HepG2 (cell line): ENCODE results near the gene KDM4F. TPM values are rescaled to one million over a fixed set of nuclear protein-coding genes. Genes with fewer than 3 reads are reported as not detected.

Source experiments
- DNMT1 ChIP-seq: sonication (generic); formaldehyde crosslinking; IDR thresholded peaks from 2 replicates; pipeline ENCODE4 v1.5.1; 2020; ENCODE audit warnings: mild to moderate bottlenecking, missing genetic modification reagents
- HIVEP1 ChIP-seq: sonication (generic); formaldehyde crosslinking; IDR thresholded peaks from 2 replicates; pipeline ENCODE4 v1.4.0; 2020; ENCODE audit warnings: mild to moderate bottlenecking, missing genetic modification reagents
- HNRNPLL ChIP-seq: fragments of 200-400 bp; formaldehyde crosslinking; IDR thresholded peaks from 2 replicates; pipeline ENCODE4 v1.6.1; 2017; ENCODE audit warnings: mild to moderate bottlenecking, low read depth, low read length; ENCODE audit not compliant: poor library complexity, severe bottlenecking
- HOXA3 ChIP-seq: sonication (generic); formaldehyde crosslinking; IDR thresholded peaks from 2 replicates; pipeline ENCODE4 v1.5.0; 2020; ENCODE audit warnings: missing genetic modification reagents
- IRF2 ChIP-seq: IDR thresholded peaks from 2 replicates; pipeline ENCODE4 v1.6.1; 2018; ENCODE audit warnings: missing genetic modification reagents, missing compliant biosample characterization
- JARID2 ChIP-seq: sonication (generic); formaldehyde crosslinking; IDR thresholded peaks from 2 replicates; pipeline ENCODE4 v1.8.1; 2023; ENCODE audit warnings: missing genetic modification reagents, inconsistent platforms; ENCODE audit not compliant: insufficient replicate concordance
- JUN ChIP-seq: sonication (generic); formaldehyde crosslinking; IDR thresholded peaks from 2 replicates; pipeline ENCODE4 v1.4.0; 2020; ENCODE audit warnings: mild to moderate bottlenecking, missing genetic modification reagents
- KAT7 ChIP-seq: IDR thresholded peaks from 2 replicates; pipeline ENCODE4 v1.6.1; 2018; ENCODE audit warnings: borderline replicate concordance, missing compliant biosample characterization
- SAP130 ChIP-seq: IDR thresholded peaks from 2 replicates; pipeline ENCODE4 v1.6.1; 2016; ENCODE audit warnings: low read depth
- SIN3A ChIP-seq: IDR thresholded peaks from 2 replicates; pipeline ENCODE4 v1.6.1; 2011; ENCODE audit warnings: low read depth, mild to moderate bottlenecking, control low read depth, low read length, borderline replicate concordance
- SMYD3 ChIP-seq: sonication (generic); formaldehyde crosslinking; IDR thresholded peaks from 2 replicates; pipeline ENCODE4 v1.8.1; 2023; ENCODE audit warnings: mild to moderate bottlenecking, missing genetic modification reagents
- SP140L ChIP-seq: sonication (generic); formaldehyde crosslinking; IDR thresholded peaks from 2 replicates; pipeline ENCODE4 v1.4.0; 2020; ENCODE audit warnings: missing genetic modification reagents, borderline replicate concordance
- SRSF4 ChIP-seq: fragments of 200-400 bp; formaldehyde crosslinking; IDR thresholded peaks from one replicate; pipeline ENCODE4 v1.6.1; 2018; ENCODE audit warnings: mild to moderate bottlenecking, low read depth, low read length, moderate library complexity; ENCODE audit not compliant: poor library complexity, severe bottlenecking
- YEATS4 ChIP-seq: sonication (generic); formaldehyde crosslinking; IDR thresholded peaks from 2 replicates; pipeline ENCODE4 v1.4.0; 2020; ENCODE audit warnings: missing genetic modification reagents, borderline replicate concordance
- ZBTB1 ChIP-seq: sonication (generic); formaldehyde crosslinking; IDR thresholded peaks from 2 replicates; pipeline ENCODE4 v1.4.0; 2020; ENCODE audit warnings: missing genetic modification reagents, borderline replicate concordance
- ZFY ChIP-seq: sonication (generic); formaldehyde crosslinking; IDR thresholded peaks from 2 replicates; pipeline ENCODE4 v1.4.0; 2020; ENCODE audit warnings: missing genetic modification reagents
- ZNF253 ChIP-seq: sonication (generic); formaldehyde crosslinking; IDR thresholded peaks from 2 replicates; pipeline ENCODE4 v1.8.0; 2022; ENCODE audit warnings: mild to moderate bottlenecking, missing genetic modification reagents, borderline replicate concordance
- ZNF350 ChIP-seq: sonication (generic); formaldehyde crosslinking; IDR thresholded peaks from 2 replicates; pipeline ENCODE4 v1.4.0; 2020; ENCODE audit warnings: mild to moderate bottlenecking, low read depth, missing genetic modification reagents, borderline replicate concordance
- ZNF451 ChIP-seq: sonication (generic); formaldehyde crosslinking; IDR thresholded peaks from 2 replicates; pipeline ENCODE4 v1.5.0; 2020; ENCODE audit warnings: mild to moderate bottlenecking, missing genetic modification reagents
- ZNF496 ChIP-seq: sonication (generic); formaldehyde crosslinking; IDR thresholded peaks from 2 replicates; pipeline ENCODE4 v1.8.1; 2023; ENCODE audit warnings: mild to moderate bottlenecking, moderate library complexity, missing genetic modification reagents; ENCODE audit not compliant: insufficient replicate concordance
- ZNF556 ChIP-seq: sonication (generic); formaldehyde crosslinking; IDR thresholded peaks from 2 replicates; pipeline ENCODE4 v1.4.0; 2020; ENCODE audit warnings: mild to moderate bottlenecking, missing genetic modification reagents, borderline replicate concordance
- ZNF572 ChIP-seq: sonication (generic); formaldehyde crosslinking; IDR thresholded peaks from 2 replicates; pipeline ENCODE4 v1.5.1; 2020; ENCODE audit warnings: mild to moderate bottlenecking, missing genetic modification reagents
- ZNF670 ChIP-seq: sonication (generic); formaldehyde crosslinking; IDR thresholded peaks from 2 replicates; pipeline ENCODE4 v1.8.0; 2022; ENCODE audit warnings: mild to moderate bottlenecking, missing genetic modification reagents, borderline replicate concordance
- ZNF724P ChIP-seq: sonication (generic); formaldehyde crosslinking; IDR thresholded peaks from 2 replicates; pipeline ENCODE4 v1.8.0; 2022; ENCODE audit warnings: missing genetic modification reagents, borderline replicate concordance
- ZNF776 ChIP-seq: sonication (generic); formaldehyde crosslinking; IDR thresholded peaks from 2 replicates; pipeline ENCODE4 v1.4.0; 2020; ENCODE audit warnings: mild to moderate bottlenecking, missing genetic modification reagents
- ZNF792 ChIP-seq: IDR thresholded peaks from 2 replicates; pipeline ENCODE4 v1.6.1; 2016
- ZSCAN25 ChIP-seq: sonication (generic); formaldehyde crosslinking; IDR thresholded peaks from 2 replicates; pipeline ENCODE4 v1.8.0; 2022; ENCODE audit warnings: mild to moderate bottlenecking, missing genetic modification reagents
- polyA plus RNA-seq, 8 experiments: library from polyadenylated mRNA; depleted of rRNA in 3 of 8; stranded (reverse) in 7 of 8; unstranded in 1 of 8; fragments of >200 nt; fragmentation: Illumina TruSeq in 4 of 8; extraction: Trizol in 4 of 8; gene quantifications; 2 replicates each; pipeline versions ENCODE4 v1.2.1 to v1.2.3, GENCODE V29; 2011 to 2016; ENCODE audit warnings: low read depth in 4 of 8, missing spikeins in 1 of 8, mixed read lengths in 1 of 8; ENCODE audit not compliant: insufficient read depth in 1 of 8
- total RNA-seq, 5 experiments: library from RNA; depleted of rRNA; stranded (reverse); fragments of >200 nt; fragmentation: Illumina TruSeq; extraction: Trizol; gene quantifications; 2 replicates each; pipeline ENCODE4 v1.2.3, GENCODE V29; 2016; ENCODE audit warnings: low read depth in 1 of 5
- TF ChIP-seq, protein P1 (sequence below): sonication (generic); formaldehyde crosslinking; IDR thresholded peaks from 2 replicates; pipeline ENCODE4 v1.4.0; 2020; ENCODE audit warnings: mild to moderate bottlenecking, missing genetic modification reagents
- TF ChIP-seq, protein P2 (sequence below), 2 experiments: sonication (generic) in 1 of 2; formaldehyde crosslinking in 1 of 2; IDR thresholded peaks; 2 replicates each; pipeline versions ENCODE4 v1.4.0 to v1.6.1; 2018 to 2020; ENCODE audit warnings: missing genetic modification reagents in 2 of 2, borderline replicate concordance in 1 of 2, low read depth in 1 of 2, mild to moderate bottlenecking in 1 of 2, missing biosample characterization in 1 of 2

Gene KDM4F
- total and polyA plus RNA-seq, 2 of the 13 experiments (the other 11 are each of a cell fraction or from before 2014, with no cell fraction given) = not detected

DNA sequence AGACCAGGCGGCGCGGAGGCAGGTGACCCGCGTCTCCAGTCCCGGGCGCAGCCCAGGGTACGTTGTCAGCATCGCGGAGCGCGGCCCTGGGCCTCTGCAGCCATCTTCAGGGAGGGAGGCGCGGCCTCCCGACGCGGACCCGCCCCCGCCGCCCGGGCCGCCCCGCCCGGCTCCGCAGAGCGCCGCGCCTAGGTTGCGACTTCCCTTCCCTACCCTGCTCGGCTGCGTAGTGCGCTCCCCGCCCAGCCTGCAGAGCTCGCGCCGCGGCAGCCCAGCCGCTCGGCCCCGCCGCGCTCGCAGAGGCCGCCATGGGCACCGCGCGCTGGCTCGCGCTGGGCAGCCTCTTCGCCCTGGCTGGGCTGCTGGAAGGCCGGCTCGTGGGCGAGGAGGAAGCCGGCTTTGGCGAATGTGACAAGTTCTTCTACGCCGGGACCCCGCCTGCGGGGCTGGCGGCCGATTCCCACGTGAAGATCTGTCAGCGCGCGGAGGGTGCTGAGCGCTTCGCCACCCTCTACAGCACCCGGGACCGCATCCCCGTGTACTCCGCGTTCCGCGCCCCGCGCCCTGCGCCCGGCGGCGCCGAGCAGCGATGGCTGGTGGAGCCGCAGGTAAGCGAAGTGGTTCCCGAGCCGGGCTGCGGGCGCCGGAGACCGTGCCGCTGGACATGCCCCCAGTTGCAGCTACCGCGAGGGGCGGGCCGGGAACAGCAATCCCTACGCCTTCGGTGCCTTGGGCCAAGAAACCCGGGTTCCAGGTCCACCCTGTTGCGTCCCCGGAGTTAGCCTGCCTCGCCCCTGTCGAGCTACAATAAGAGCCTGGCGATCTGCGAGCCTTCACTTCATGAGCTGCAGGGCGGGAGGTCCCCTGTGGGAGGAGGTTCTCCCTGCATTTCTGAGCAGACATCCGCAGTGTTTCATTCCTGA, 40.7 kb downstream of the KDM4F start, which contains the start of gene ENDOD1 (continued):
- TF ChIP-seq SIN3A (0 out of 2 replicates have a peak, but pooled peaks have one; percentile 7), SP140L (CRISPR knock-in tag) (no peak), JARID2 (no peak), ZSCAN25 (peak; percentile 53; the same call in 1 of the 2 replicates), YEATS4 (CRISPR knock-in tag) (no peak), JUN (CRISPR knock-in tag) (0 out of 2 replicates have a peak, but pooled peaks have one; percentile 32), DNMT1 (CRISPR knock-in tag) (no peak), SAP130 (peak; percentile 24; the same call in 1 of the 2 replicates), ZNF253 (CRISPR knock-in tag) (peak; percentile 27; the same call in 1 of the 2 replicates), ZNF776 (CRISPR knock-in tag) (peak; percentile 34; the same call in 1 of the 2 replicates), ZBTB1 (CRISPR knock-in tag) (no peak), ZNF572 (CRISPR knock-in tag) (0 out of 2 replicates have a peak, but pooled peaks have one; percentile 52), KAT7 (CRISPR knock-in tag) (no peak), ZNF350 (no peak), HOXA3 (CRISPR knock-in tag) (peak; percentile 36; the same call in 1 of the 2 replicates), ZNF451 (CRISPR knock-in tag) (0 out of 2 replicates have a peak, but pooled peaks have one; percentile 26), SRSF4 (no peak), ZNF670 (CRISPR knock-in tag) (no peak), ZFY (CRISPR knock-in tag) (peak; percentile 61; the same call in 1 of the 2 replicates), ZNF496 (no peak), HNRNPLL (peak; percentile 84), ZNF792 (CRISPR knock-in tag) (no peak), HIVEP1 (CRISPR knock-in tag) (no peak), IRF2 (no peak), ZNF724P (CRISPR knock-in tag) (peak; percentile 79; the same call in 1 of the 2 replicates), SMYD3 (CRISPR knock-in tag) (no peak), ZNF556 (CRISPR knock-in tag) (peak; percentile 66; the same call in 1 of the 2 replicates)
- TF ChIP-seq, protein P1, sequence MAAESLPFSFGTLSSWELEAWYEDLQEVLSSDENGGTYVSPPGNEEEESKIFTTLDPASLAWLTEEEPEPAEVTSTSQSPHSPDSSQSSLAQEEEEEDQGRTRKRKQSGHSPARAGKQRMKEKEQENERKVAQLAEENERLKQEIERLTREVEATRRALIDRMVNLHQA (CRISPR knock-in tag) = no peak
- TF ChIP-seq, protein P2, sequence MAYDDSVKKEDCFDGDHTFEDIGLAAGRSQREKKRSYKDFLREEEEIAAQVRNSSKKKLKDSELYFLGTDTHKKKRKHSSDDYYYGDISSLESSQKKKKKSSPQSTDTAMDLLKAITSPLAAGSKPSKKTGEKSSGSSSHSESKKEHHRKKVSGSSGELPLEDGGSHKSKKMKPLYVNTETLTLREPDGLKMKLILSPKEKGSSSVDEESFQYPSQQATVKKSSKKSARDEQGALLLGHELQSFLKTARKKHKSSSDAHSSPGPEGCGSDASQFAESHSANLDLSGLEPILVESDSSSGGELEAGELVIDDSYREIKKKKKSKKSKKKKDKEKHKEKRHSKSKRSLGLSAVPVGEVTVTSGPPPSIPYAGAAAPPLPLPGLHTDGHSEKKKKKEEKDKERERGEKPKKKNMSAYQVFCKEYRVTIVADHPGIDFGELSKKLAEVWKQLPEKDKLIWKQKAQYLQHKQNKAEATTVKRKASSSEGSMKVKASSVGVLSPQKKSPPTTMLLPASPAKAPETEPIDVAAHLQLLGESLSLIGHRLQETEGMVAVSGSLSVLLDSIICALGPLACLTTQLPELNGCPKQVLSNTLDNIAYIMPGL (CRISPR knock-in tag; IDR thresholded peaks at IDR 0.05; ENCODE audit: borderline replicate concordance in 1 of 2, low read depth in 1 of 2) = peak in 1 of 2 experiments; percentile 61; a peak in 1 of 4 replicates
